Measurements from ENCODE around the gene ZCCHC2.

GRCh38 chr18:62607302-62607701 lies 84.5 kb downstream of the ZCCHC2 start:
- no peak for TF ChIP-seq SP1 (IDR thresholded peaks at IDR 0.05)
- TF ChIP-seq NFRKB (IDR thresholded peaks at IDR 0.05), result no peak
- TF ChIP-seq BHLHE40 (IDR thresholded peaks at IDR 0.05; ENCODE audit: borderline replicate concordance), result no peak
- no peak for TF ChIP-seq SUZ12 (IDR thresholded peaks at IDR 0.05)
- no peak for TF ChIP-seq ARNT (IDR thresholded peaks at IDR 0.05)
- no peak for TF ChIP-seq HDGF (IDR thresholded peaks at IDR 0.05; ENCODE audit: borderline replicate concordance)
- TF ChIP-seq TARDBP (IDR thresholded peaks at IDR 0.05), result no peak
- TF ChIP-seq FOXM1 (IDR thresholded peaks at IDR 0.05; ENCODE audit: borderline replicate concordance), result no peak
